GM15510 (cell line): ENCODE measurements around the gene EYA3.

ENCODE experiments used
- POLR2A ChIP-seq: IDR thresholded peaks from 3 replicates; pipeline ENCODE4 v1.6.1; 2011; ENCODE audit warnings: borderline replicate concordance; ENCODE audit not compliant: insufficient read length; ENCODE audit errors: extremely low read depth

EYA3 gene

GRCh38 chr1:28067523-28068090 is 20.8 kb downstream of the EYA3 start:
- TF ChIP-seq POLR2A: no peak

- TF ChIP-seq POLR2A: no peak
These were observed 21.8 kb downstream of the EYA3 start for GRCh38 chr1:28066393-28067154.

- TF ChIP-seq POLR2A: no peak
These were observed 24.3 kb downstream of the EYA3 start for GRCh38 chr1:28064064-28064463.

GRCh38 chr1:28062806-28063205 is 25.6 kb downstream of the EYA3 start:
- no peak for TF ChIP-seq POLR2A

- no peak for TF ChIP-seq POLR2A
These were observed 29.2 kb downstream of the EYA3 start for GRCh38 chr1:28058971-28059878.

- TF ChIP-seq POLR2A: no peak
These were observed 30.2 kb downstream of the EYA3 start for GRCh38 chr1:28058168-28058567.

- TF ChIP-seq POLR2A: no peak
These were observed 32.1 kb downstream of the EYA3 start for GRCh38 chr1:28056129-28056925.

GRCh38 chr1:28050776-28051175 is 37.6 kb downstream of the EYA3 start:
- no peak for TF ChIP-seq POLR2A

- TF ChIP-seq POLR2A: no peak
These were observed 41.7 kb downstream of the EYA3 start for GRCh38 chr1:28046716-28047115.

GRCh38 chr1:28045777-28046176 is 42.6 kb downstream of the EYA3 start:
- TF ChIP-seq POLR2A: no peak

- no peak for TF ChIP-seq POLR2A
These were observed 44.0 kb downstream of the EYA3 start for GRCh38 chr1:28044399-28044798.

- TF ChIP-seq POLR2A: no peak
These were observed 49.1 kb downstream of the EYA3 start for GRCh38 chr1:28039341-28039740.

- TF ChIP-seq POLR2A: no peak
These were observed 50.5 kb downstream of the EYA3 start for GRCh38 chr1:28037946-28038345.

- no peak for TF ChIP-seq POLR2A
These were observed 51.2 kb downstream of the EYA3 start for GRCh38 chr1:28037206-28037605.
